HCT116 (cell line): Measurements from ENCODE around the gene VWA7. TPM values are rescaled to one million over a fixed set of nuclear protein-coding genes. Genes with fewer than 3 reads are reported as not detected.

ENCODE experiments used
- ATAC-seq: fragments of 200-7000 bp; cut with Tn5 transposase; 2 replicates; pipeline ENCODE4 v1.9.1; 2020; ENCODE audit warnings: mild to moderate bottlenecking, moderate library complexity
- BruUV-seq: library from RNA; stranded (reverse); fragments of 400-500 nt; replicated peaks from 2 replicates; lab custom pipeline; 2021; lab: Mats Ljungman, UMichigan
- CTCF ChIA-PET: fragments of 300-600 bp; sonication (Branson Sonifier 250); formaldehyde crosslinking; loops from one replicate; lab custom pipeline; 2021; ENCODE audit warnings: antibody characterized with exemption; lab: Charles Lee
- POLR2A ChIA-PET: fragments of 300-600, 350-600 bp; sonication (Branson Sonifier 250); formaldehyde crosslinking; loops from one replicate; lab custom pipeline; 2021; ENCODE audit warnings: antibody characterized with exemption; lab: Charles Lee
- RAD21 ChIA-PET, 2 experiments: fragments of 300-600 bp; sonication (Branson Sonifier 250); formaldehyde crosslinking; loops; one replicate each; lab custom pipeline; 2023; ENCODE audit warnings: low total read pairs in 2 of 2; ENCODE audit not compliant: uncharacterized antibody in 2 of 2, unreplicated experiment in 2 of 2, low non-redundant PET in 1 of 2; lab: Charles Lee
- DNase-seq: peaks from one replicate; pipeline ENCODE4 v3.0.0-alpha.2; 2010; ENCODE audit warnings: low read depth, low spot score
- H2AFZ ChIP-seq: fragments of 200-600 bp; shearing (Covaris generic), sonication (generic); 2 replicates; pipeline ENCODE4 v1.6.1; 2017; ENCODE audit warnings: low read depth, mixed run types, mixed read lengths, antibody characterized with exemption, low read length; ENCODE audit not compliant: poor library complexity, severe bottlenecking
- H3K27ac ChIP-seq: 2 replicates; pipeline ENCODE4 v1.5.1; 2012; ENCODE audit warnings: low read depth, low read length
- H3K27me3 ChIP-seq: fragments of 200-600 bp; sonication (generic); 2 replicates; pipeline ENCODE4 v1.6.1; 2016; ENCODE audit warnings: mixed run types, low read length, mixed read lengths; ENCODE audit not compliant: insufficient read depth
- H3K36me3 ChIP-seq, 2 experiments: fragments of 200-500 bp in 1 of 2; fragments of 200-600 bp in 1 of 2; sonication (Bioruptor generic) in 1 of 2; sonication (generic) in 1 of 2; 2 replicates each; pipeline versions ENCODE4 v1.5.1 to v1.6.1; 2014 to 2016; ENCODE audit warnings: low read length in 2 of 2, inconsistent platforms in 1 of 2, mixed read lengths in 1 of 2, mixed run types in 1 of 2; ENCODE audit not compliant: insufficient read depth in 2 of 2, control insufficient read depth in 1 of 2
- H3K4me1 ChIP-seq, 2 experiments: fragments of 200-600 bp in 1 of 2; sonication (generic) in 1 of 2; 2 replicates each; pipeline versions ENCODE4 v1.5.1 to v1.6.1; 2012 to 2017; ENCODE audit warnings: low read length in 2 of 2, inconsistent platforms in 1 of 2, mild to moderate bottlenecking in 1 of 2, mixed read lengths in 1 of 2, mixed run types in 1 of 2, moderate library complexity in 1 of 2; ENCODE audit not compliant: insufficient read depth in 2 of 2, control insufficient read depth in 1 of 2
- H3K4me2 ChIP-seq: fragments of 200-600 bp; sonication (generic); 2 replicates; pipeline ENCODE4 v1.6.1; 2017; ENCODE audit warnings: mixed run types, low read length, mixed read lengths
- H3K4me3 ChIP-seq, 2 experiments: fragments of 200-600 bp in 1 of 2; sonication (generic) in 1 of 2; replicated peaks in 1 of 2; 2 replicates each; pipeline ENCODE4 v1.5.1; 2011 to 2016; ENCODE audit warnings: low read length in 2 of 2, control low read depth in 1 of 2, low read depth in 1 of 2, mild to moderate bottlenecking in 1 of 2, mixed read lengths in 1 of 2, mixed run types in 1 of 2
- H3K79me2 ChIP-seq: fragments of 200-600 bp; sonication (generic); 2 replicates; pipeline ENCODE4 v1.6.1; 2017; ENCODE audit warnings: mild to moderate bottlenecking, mixed run types, low read length, moderate library complexity, mixed read lengths; ENCODE audit not compliant: insufficient read depth
- H3K9ac ChIP-seq: fragments of 200-600 bp; sonication (generic); 2 replicates; pipeline ENCODE4 v1.6.1; 2016; ENCODE audit warnings: low read length, mixed read lengths
- H3K9me2 ChIP-seq: fragments of 200-600 bp; sonication (generic), shearing (Covaris generic); 2 replicates; pipeline ENCODE4 v1.6.1; 2017; ENCODE audit warnings: mixed run types, mild to moderate bottlenecking, moderate library complexity; ENCODE audit not compliant: insufficient read depth
- H3K9me3 ChIP-seq, 2 experiments: fragments of 200-500 bp in 1 of 2; fragments of 200-600 bp in 1 of 2; sonication (Bioruptor generic) in 1 of 2; sonication (generic) in 1 of 2; 2 replicates each; pipeline ENCODE4 v1.6.1; 2014 to 2017; ENCODE audit warnings: low read length in 2 of 2, mixed read lengths in 2 of 2, inconsistent platforms in 1 of 2, low read depth in 1 of 2, mild to moderate bottlenecking in 1 of 2, mixed run types in 1 of 2, moderate library complexity in 1 of 2; ENCODE audit not compliant: control insufficient read depth in 1 of 2, insufficient read depth in 1 of 2
- H4K20me1 ChIP-seq: fragments of 200-600 bp; sonication (generic), shearing (Covaris generic); 2 replicates; pipeline ENCODE4 v1.6.1; 2017; ENCODE audit warnings: mixed run types, mild to moderate bottlenecking, moderate library complexity; ENCODE audit not compliant: insufficient read depth
- ATF3 ChIP-seq: IDR thresholded peaks from 2 replicates; pipeline ENCODE4 v1.6.1; 2012
- CBX3 ChIP-seq: IDR thresholded peaks from 2 replicates; pipeline ENCODE4 v1.6.1; 2012; ENCODE audit warnings: low read depth
- EGR1 ChIP-seq: IDR thresholded peaks from 2 replicates; pipeline ENCODE4 v1.6.1; 2012; ENCODE audit warnings: low read depth
- EZH2 ChIP-seq: fragments of 200-600 bp; sonication (generic); IDR thresholded peaks from 2 replicates; pipeline ENCODE4 v1.6.1; 2017; ENCODE audit warnings: antibody characterized with exemption, mixed run types
- EZH2phosphoT487 ChIP-seq: fragments of 200-600 bp; IDR thresholded peaks from 2 replicates; pipeline ENCODE4 v1.6.1; 2018; ENCODE audit warnings: antibody characterized with exemption, borderline replicate concordance
- FOSL1 ChIP-seq: IDR thresholded peaks from 2 replicates; pipeline ENCODE4 v1.6.1; 2012; ENCODE audit warnings: low read depth
- JUND ChIP-seq: IDR thresholded peaks from 2 replicates; pipeline ENCODE4 v1.6.1; 2012
- POLR2A ChIP-seq: IDR thresholded peaks from 2 replicates; pipeline ENCODE4 v1.7.0; 2011; ENCODE audit warnings: borderline replicate concordance; ENCODE audit not compliant: insufficient read depth, insufficient read length; ENCODE audit errors: extremely low read depth
- POLR2AphosphoS5 ChIP-seq: IDR thresholded peaks from 2 replicates; pipeline ENCODE4 v1.6.1; 2011; ENCODE audit warnings: mild to moderate bottlenecking, low read depth, low read length, moderate library complexity
- SP1 ChIP-seq: IDR thresholded peaks from 2 replicates; pipeline ENCODE4 v1.6.1; 2012; ENCODE audit warnings: low read depth
- SRF ChIP-seq: IDR thresholded peaks from 2 replicates; pipeline ENCODE4 v1.6.1; 2012; ENCODE audit warnings: low read depth
- ZFX ChIP-seq: fragments of 450-650 bp; IDR thresholded peaks from 2 replicates; pipeline ENCODE4 v1.6.1; 2017
- intact Hi-C: fragments of 100-400 bp; cut with micrococcal nuclease; formaldehyde crosslinking; loops from 2 replicates; pipeline ENCODE4 v1.10.0; 2022
- total RNA-seq: library from RNA; stranded (reverse); gene quantifications from one replicate; pipeline ENCODE4 v1.2.1, GENCODE V29; 2021; ENCODE audit not compliant: unreplicated experiment
- TF ChIP-seq, protein P1 (sequence below), 3 experiments: fragments of 200-600 bp in 1 of 3; sonication (generic) in 1 of 3; IDR thresholded peaks in 2 of 3; conservative IDR thresholded peaks in 1 of 3; 2 replicates each; pipeline ENCODE4 v1.5.1; 2012 to 2017; ENCODE audit warnings: low read depth in 2 of 3, low read length in 2 of 3, antibody characterized with exemption in 1 of 3, borderline replicate concordance in 1 of 3, control low read depth in 1 of 3, mild to moderate bottlenecking in 1 of 3, mixed read lengths in 1 of 3, mixed run types in 1 of 3, moderate library complexity in 1 of 3; ENCODE audit not compliant: insufficient read depth in 1 of 3
- TF ChIP-seq, protein P2 (sequence below): IDR thresholded peaks from 2 replicates; pipeline ENCODE4 v1.6.1; 2011; ENCODE audit warnings: mild to moderate bottlenecking, low read length, moderate library complexity; ENCODE audit not compliant: insufficient replicate concordance; ENCODE audit errors: extremely low read depth
- TF ChIP-seq, protein P3 (sequence below): IDR thresholded peaks from 2 replicates; pipeline ENCODE4 v1.6.1; 2012; ENCODE audit warnings: low read depth
- TF ChIP-seq, protein P4 (sequence below): IDR thresholded peaks from 2 replicates; pipeline ENCODE4 v1.6.1; 2012

Gene VWA7
- total RNA-seq, 1 experiment from 2014 or later: 14.6 TPM

DNA sequence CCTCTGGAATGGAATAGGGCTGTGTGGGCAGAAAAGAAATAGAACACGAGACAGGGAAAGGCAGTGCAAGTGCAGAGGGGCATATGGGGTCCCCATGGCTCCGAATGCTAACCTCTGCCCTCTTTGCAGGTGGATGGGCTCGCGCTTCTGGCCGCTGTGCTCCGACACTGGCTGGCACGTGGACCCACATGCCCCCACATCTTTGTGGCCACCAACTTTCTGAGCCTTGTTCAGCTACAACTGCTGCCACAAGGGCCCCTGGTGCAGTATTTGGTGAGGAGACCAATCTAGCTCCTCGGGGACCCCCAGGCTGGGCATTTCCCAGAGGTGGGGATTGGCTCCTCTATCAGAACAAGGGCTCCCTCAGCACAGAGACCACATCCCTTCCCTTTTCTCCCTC, 15.8 kb downstream of the VWA7 start:
- RAD21 ChIA-PET: no interaction called here
- H4K20me1 ChIP-seq: no peaks in the 10 kb centered on the region
- DNase-seq (no peak), ATAC-seq (no peak)
- H3K27me3 ChIP-seq: no peaks in the 10 kb centered on the region
- no peaks in the 10 kb centered on the region for H3K9me2 ChIP-seq
- POLR2A ChIA-PET: no interaction called here
- H3K27ac ChIP-seq: no peak overlapping the region
- peaks cover 7 to 18% of the 10 kb centered on the region in 2 experiments; a peak in 3 of 4 replicates for H3K4me1 ChIP-seq
- no peak overlapping the region for H3K4me3 ChIP-seq
- no peaks in the 10 kb centered on the region for H3K79me2 ChIP-seq
- no peak overlapping the region for H3K9ac ChIP-seq
- no peak overlapping the region for H2AFZ ChIP-seq
- H3K36me3 ChIP-seq: peaks cover 3 to 34% of the 10 kb centered on the region in 2 experiments; a peak in 2 of 4 replicates
- CTCF ChIA-PET: interaction anchor here (1.4 kb wide), 1 partner anchor 9 kb away, joined by 6 read pairs; no protein-coding TSS in a partner anchor
- TF ChIP-seq POLR2AphosphoS5 (no peak), ATF3 (no peak), SRF (no peak), FOSL1 (no peak), EGR1 (no peak), SP1 (no peak), JUND (no peak), ZFX (no peak), EZH2 (no peak), POLR2A (no peak), EZH2phosphoT487 (no peak), CBX3 (no peak)
- TF ChIP-seq, protein P1, sequence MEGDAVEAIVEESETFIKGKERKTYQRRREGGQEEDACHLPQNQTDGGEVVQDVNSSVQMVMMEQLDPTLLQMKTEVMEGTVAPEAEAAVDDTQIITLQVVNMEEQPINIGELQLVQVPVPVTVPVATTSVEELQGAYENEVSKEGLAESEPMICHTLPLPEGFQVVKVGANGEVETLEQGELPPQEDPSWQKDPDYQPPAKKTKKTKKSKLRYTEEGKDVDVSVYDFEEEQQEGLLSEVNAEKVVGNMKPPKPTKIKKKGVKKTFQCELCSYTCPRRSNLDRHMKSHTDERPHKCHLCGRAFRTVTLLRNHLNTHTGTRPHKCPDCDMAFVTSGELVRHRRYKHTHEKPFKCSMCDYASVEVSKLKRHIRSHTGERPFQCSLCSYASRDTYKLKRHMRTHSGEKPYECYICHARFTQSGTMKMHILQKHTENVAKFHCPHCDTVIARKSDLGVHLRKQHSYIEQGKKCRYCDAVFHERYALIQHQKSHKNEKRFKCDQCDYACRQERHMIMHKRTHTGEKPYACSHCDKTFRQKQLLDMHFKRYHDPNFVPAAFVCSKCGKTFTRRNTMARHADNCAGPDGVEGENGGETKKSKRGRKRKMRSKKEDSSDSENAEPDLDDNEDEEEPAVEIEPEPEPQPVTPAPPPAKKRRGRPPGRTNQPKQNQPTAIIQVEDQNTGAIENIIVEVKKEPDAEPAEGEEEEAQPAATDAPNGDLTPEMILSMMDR (IDR thresholded peaks at IDR 0.05 in 2 of 3, conservative IDR thresholded peaks at IDR 0.05 in 1 of 3; ENCODE audit: borderline replicate concordance in 1 of 3, insufficient read depth in 1 of 3, low read depth in 2 of 3, low read length in 2 of 3): no peak
- TF ChIP-seq, protein P2, sequence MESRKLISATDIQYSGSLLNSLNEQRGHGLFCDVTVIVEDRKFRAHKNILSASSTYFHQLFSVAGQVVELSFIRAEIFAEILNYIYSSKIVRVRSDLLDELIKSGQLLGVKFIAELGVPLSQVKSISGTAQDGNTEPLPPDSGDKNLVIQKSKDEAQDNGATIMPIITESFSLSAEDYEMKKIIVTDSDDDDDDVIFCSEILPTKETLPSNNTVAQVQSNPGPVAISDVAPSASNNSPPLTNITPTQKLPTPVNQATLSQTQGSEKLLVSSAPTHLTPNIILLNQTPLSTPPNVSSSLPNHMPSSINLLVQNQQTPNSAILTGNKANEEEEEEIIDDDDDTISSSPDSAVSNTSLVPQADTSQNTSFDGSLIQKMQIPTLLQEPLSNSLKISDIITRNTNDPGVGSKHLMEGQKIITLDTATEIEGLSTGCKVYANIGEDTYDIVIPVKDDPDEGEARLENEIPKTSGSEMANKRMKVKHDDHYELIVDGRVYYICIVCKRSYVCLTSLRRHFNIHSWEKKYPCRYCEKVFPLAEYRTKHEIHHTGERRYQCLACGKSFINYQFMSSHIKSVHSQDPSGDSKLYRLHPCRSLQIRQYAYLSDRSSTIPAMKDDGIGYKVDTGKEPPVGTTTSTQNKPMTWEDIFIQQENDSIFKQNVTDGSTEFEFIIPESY: no peak
- TF ChIP-seq, protein P3, sequence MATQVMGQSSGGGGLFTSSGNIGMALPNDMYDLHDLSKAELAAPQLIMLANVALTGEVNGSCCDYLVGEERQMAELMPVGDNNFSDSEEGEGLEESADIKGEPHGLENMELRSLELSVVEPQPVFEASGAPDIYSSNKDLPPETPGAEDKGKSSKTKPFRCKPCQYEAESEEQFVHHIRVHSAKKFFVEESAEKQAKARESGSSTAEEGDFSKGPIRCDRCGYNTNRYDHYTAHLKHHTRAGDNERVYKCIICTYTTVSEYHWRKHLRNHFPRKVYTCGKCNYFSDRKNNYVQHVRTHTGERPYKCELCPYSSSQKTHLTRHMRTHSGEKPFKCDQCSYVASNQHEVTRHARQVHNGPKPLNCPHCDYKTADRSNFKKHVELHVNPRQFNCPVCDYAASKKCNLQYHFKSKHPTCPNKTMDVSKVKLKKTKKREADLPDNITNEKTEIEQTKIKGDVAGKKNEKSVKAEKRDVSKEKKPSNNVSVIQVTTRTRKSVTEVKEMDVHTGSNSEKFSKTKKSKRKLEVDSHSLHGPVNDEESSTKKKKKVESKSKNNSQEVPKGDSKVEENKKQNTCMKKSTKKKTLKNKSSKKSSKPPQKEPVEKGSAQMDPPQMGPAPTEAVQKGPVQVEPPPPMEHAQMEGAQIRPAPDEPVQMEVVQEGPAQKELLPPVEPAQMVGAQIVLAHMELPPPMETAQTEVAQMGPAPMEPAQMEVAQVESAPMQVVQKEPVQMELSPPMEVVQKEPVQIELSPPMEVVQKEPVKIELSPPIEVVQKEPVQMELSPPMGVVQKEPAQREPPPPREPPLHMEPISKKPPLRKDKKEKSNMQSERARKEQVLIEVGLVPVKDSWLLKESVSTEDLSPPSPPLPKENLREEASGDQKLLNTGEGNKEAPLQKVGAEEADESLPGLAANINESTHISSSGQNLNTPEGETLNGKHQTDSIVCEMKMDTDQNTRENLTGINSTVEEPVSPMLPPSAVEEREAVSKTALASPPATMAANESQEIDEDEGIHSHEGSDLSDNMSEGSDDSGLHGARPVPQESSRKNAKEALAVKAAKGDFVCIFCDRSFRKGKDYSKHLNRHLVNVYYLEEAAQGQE: no peak
- TF ChIP-seq, protein P4, sequence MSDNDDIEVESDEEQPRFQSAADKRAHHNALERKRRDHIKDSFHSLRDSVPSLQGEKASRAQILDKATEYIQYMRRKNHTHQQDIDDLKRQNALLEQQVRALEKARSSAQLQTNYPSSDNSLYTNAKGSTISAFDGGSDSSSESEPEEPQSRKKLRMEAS: no peak
- BruUV-seq: no TSS peak
- H3K9me3 ChIP-seq: no peaks in the 10 kb centered on the region
- intact Hi-C loops: no loop called here
- no peak overlapping the region for H3K4me2 ChIP-seq
